PC-9 (cell line): Measurements from ENCODE around the gene PDGFD. TPM values are rescaled to one million over a fixed set of nuclear protein-coding genes. Genes with fewer than 3 reads are reported as not detected.

Experiments used
- BruUV-seq: library from RNA; stranded (reverse); fragments of 400-500 nt; replicated peaks from 2 replicates; lab custom pipeline; 2021; lab: Mats Ljungman, UMichigan
- CTCF ChIA-PET: fragments of 300-600 bp; sonication (Branson Sonifier 250); formaldehyde crosslinking; loops from one replicate; lab custom pipeline; 2022; ENCODE audit warnings: antibody characterized with exemption; lab: Charles Lee
- POLR2A ChIA-PET: fragments of 300-600 bp; sonication (Branson Sonifier 250); formaldehyde crosslinking; loops from one replicate; lab custom pipeline; 2022; ENCODE audit warnings: antibody characterized with exemption; ENCODE audit not compliant: unreplicated experiment; lab: Charles Lee
- DNase-seq, 2 experiments: peaks; one replicate each; pipeline versions ENCODE4 v3.0.0 to v3.0.0-alpha.2; 2015 to 2022; ENCODE audit warnings: mixed read lengths in 1 of 2
- H2AFZ ChIP-seq: fragments of 200-600 bp; sonication (generic); 2 replicates; pipeline ENCODE4 v1.8.1; 2017; ENCODE audit warnings: antibody characterized with exemption
- H3F3A ChIP-seq: fragments of 200-600 bp; sonication (generic); 2 replicates; pipeline ENCODE4 v1.8.1; 2017; ENCODE audit warnings: antibody characterized with exemption, mild to moderate bottlenecking, low read depth; ENCODE audit not compliant: insufficient read depth
- H3K27ac ChIP-seq: fragments of 200-600 bp; sonication (generic); 2 replicates; pipeline ENCODE4 v1.6.1; 2016; ENCODE audit warnings: mixed run types
- H3K27me3 ChIP-seq: fragments of 200-600 bp; sonication (generic); 2 replicates; pipeline ENCODE4 v1.6.1; 2016; ENCODE audit warnings: low read depth, mixed run types; ENCODE audit not compliant: insufficient read depth
- H3K36me3 ChIP-seq: fragments of 200-600 bp; sonication (generic); 2 replicates; pipeline ENCODE4 v1.6.1; 2016; ENCODE audit warnings: low read depth, mixed run types
- H3K4me1 ChIP-seq: fragments of 200-600 bp; sonication (generic); replicated peaks from 2 replicates; pipeline ENCODE4 v1.6.1; 2016; ENCODE audit warnings: mixed run types; ENCODE audit not compliant: insufficient read depth
- H3K4me2 ChIP-seq: fragments of 200-600 bp; sonication (generic); 2 replicates; pipeline ENCODE4 v1.6.1; 2017; ENCODE audit warnings: mixed run types
- H3K4me3 ChIP-seq: fragments of 200-600 bp; sonication (generic); 2 replicates; pipeline ENCODE4 v1.6.1; 2016; ENCODE audit warnings: mixed run types
- H3K79me2 ChIP-seq: fragments of 200-600 bp; sonication (generic); 2 replicates; pipeline ENCODE4 v1.6.1; 2017; ENCODE audit warnings: low read depth, mixed run types
- H3K9me2 ChIP-seq: fragments of 200-600 bp; sonication (generic); 2 replicates; pipeline ENCODE4 v1.8.1; 2017; ENCODE audit warnings: mild to moderate bottlenecking; ENCODE audit not compliant: insufficient read depth
- H3K9me3 ChIP-seq: fragments of 200-600 bp; sonication (generic); 2 replicates; pipeline ENCODE4 v1.8.1; 2016; ENCODE audit warnings: low read depth; ENCODE audit not compliant: insufficient read depth
- H4K20me1 ChIP-seq: fragments of 200-600 bp; sonication (generic); 2 replicates; pipeline ENCODE4 v1.8.1; 2017; ENCODE audit not compliant: insufficient read depth
- CTCF ChIP-seq: fragments of 200-600 bp; sonication (generic); conservative IDR thresholded peaks from 2 replicates; pipeline ENCODE4 v1.6.1; 2017; ENCODE audit warnings: mixed run types, antibody characterized with exemption, mild to moderate bottlenecking, moderate library complexity
- EZH2 ChIP-seq: fragments of 200-600 bp; sonication (generic); IDR thresholded peaks from 2 replicates; pipeline ENCODE4 v1.8.0; 2017; ENCODE audit warnings: antibody characterized with exemption, low read depth
- intact Hi-C: fragments of 100-400 bp; cut with micrococcal nuclease; formaldehyde crosslinking; loops from one replicate; pipeline ENCODE4 v1.10.0; 2022; ENCODE audit not compliant: unreplicated experiment
- total RNA-seq: library from RNA; stranded (reverse); gene quantifications from 2 replicates; pipeline ENCODE4 v1.2.3, GENCODE V29; 2021

PDGFD gene
- total RNA-seq, 1 experiment from 2014 or later, result 6.1 TPM

DNA sequence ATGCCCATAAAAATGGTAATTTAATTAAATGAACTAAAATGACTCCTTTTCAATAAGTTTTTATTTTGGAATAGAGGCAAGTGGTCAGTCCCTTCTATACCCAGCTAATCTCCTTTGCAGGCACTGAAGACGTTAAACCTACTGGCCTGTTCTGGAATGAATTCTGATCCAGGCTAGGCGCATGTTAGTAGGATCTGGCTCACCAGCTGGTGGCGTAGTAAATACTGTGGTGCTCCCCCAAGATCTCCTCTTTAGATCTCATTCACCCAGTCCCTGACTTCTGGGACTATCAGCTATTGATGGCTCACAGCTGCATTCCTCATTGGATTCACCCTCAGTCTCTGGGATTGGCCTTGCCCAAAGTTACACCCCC is 301.2 kb downstream of the PDGFD start:
- intact Hi-C loops, result no loop called here
- no peaks in the 10 kb centered on the region for H3K4me1 ChIP-seq
- H3K36me3 ChIP-seq, result no peaks in the 10 kb centered on the region
- no peaks in the 10 kb centered on the region for H3K9me3 ChIP-seq
- H2AFZ ChIP-seq, result peak overlapping the region; percentile 67; the same call in 1 of the 2 replicates
- no peaks in the 10 kb centered on the region for H3K9me2 ChIP-seq
- no peaks in the 10 kb centered on the region for H4K20me1 ChIP-seq
- no peaks in the 10 kb centered on the region for H3K27me3 ChIP-seq
- H3K27ac ChIP-seq, result no peak overlapping the region
- no peak overlapping the region for H3K4me3 ChIP-seq
- TF ChIP-seq EZH2 (no peak), CTCF (no peak)
- ChIA-PET POLR2A (interaction anchor here (0.6 kb wide), 1 partner anchor 14 kb away, joined by 5 read pairs; no protein-coding TSS in a partner anchor), CTCF (no interaction called here)
- H3K79me2 ChIP-seq, result no peaks in the 10 kb centered on the region
- no peaks in the 10 kb centered on the region for H3F3A ChIP-seq
- no TSS peak for BruUV-seq
- no peak for DNase-seq
- no peak overlapping the region for H3K4me2 ChIP-seq

- H3K4me1 ChIP-seq, result no peaks in the 10 kb centered on the region
- no peak for DNase-seq
- H3K4me2 ChIP-seq, result no peak overlapping the region
- H2AFZ ChIP-seq, result no peak overlapping the region
- no peak overlapping the region for H3K27ac ChIP-seq
- no TSS peak for BruUV-seq
- CTCF ChIA-PET, result no interaction called here
- intact Hi-C loops, result no loop called here
- H3K79me2 ChIP-seq, result no peaks in the 10 kb centered on the region
- no peaks in the 10 kb centered on the region for H4K20me1 ChIP-seq
- H3K36me3 ChIP-seq, result no peaks in the 10 kb centered on the region
- TF ChIP-seq CTCF (no peak), EZH2 (no peak)
- no peak overlapping the region for H3K4me3 ChIP-seq
- no peaks in the 10 kb centered on the region for H3K27me3 ChIP-seq
- POLR2A ChIA-PET, result interaction anchor here (0.6 kb wide), 1 partner anchor 15 kb away, joined by 5 read pairs; no protein-coding TSS in a partner anchor
- no peaks in the 10 kb centered on the region for H3K9me3 ChIP-seq
- H3K9me2 ChIP-seq, result no peaks in the 10 kb centered on the region
- no peaks in the 10 kb centered on the region for H3F3A ChIP-seq
Measured at GRCh38 chr11:103862094-103862801, 301.7 kb downstream of the PDGFD start.

Other genes starting within 250 kb of the PDGFD start
- not detected in 2 replicates for gene DDI1, start 127.5 kb downstream of the PDGFD start, total RNA-seq